NT2/D1 (cell line): ENCODE data around the gene CENPN.

Source experiments
- YY1 ChIP-seq: IDR thresholded peaks from 2 replicates; pipeline ENCODE4 v1.6.1; 2011; ENCODE audit not compliant: insufficient read length, insufficient read depth
- ZNF274 ChIP-seq: IDR thresholded peaks from 2 replicates; pipeline ENCODE4 v1.6.1; 2011; ENCODE audit warnings: mild to moderate bottlenecking, low read depth, low read length

GRCh38 chr16:80971819-80972218 is 35.2 kb upstream of the CENPN start:
- TF ChIP-seq YY1 (no peak), ZNF274 (no peak)
